NCI-H748 (cell line): ENCODE measurements around the gene TEAD2.
A peak's percentile ranks its signal among the peaks of the same experiment; 100 is the strongest.

Source experiments
- DNase-seq: peaks from one replicate; lab custom pipeline; 2025; ENCODE audit not compliant: unreplicated experiment; lab: John Stamatoyannopoulos, UW

TEAD2 gene

GRCh38 chr19:49348305-49349189 is 13.7 kb downstream of the TEAD2 start:
- DNase-seq = no peak

GRCh38 chr19:49347835-49348234 is 14.4 kb downstream of the TEAD2 start:
- no peak for DNase-seq

GRCh38 chr19:49347191-49347590 is 15.0 kb downstream of the TEAD2 start:
- DNase-seq = no peak

- peak; percentile 57 for DNase-seq
These were observed 17.5 kb downstream of the TEAD2 start for GRCh38 chr19:49344505-49345423.

GRCh38 chr19:49343123-49343522 is 19.1 kb downstream of the TEAD2 start:
- no peak for DNase-seq

- no peak for DNase-seq
These were observed 19.9 kb downstream of the TEAD2 start for GRCh38 chr19:49342291-49342721.

GRCh38 chr19:49340865-49341718 is 21.1 kb downstream of the TEAD2 start:
- DNase-seq = no peak

- DNase-seq = peak; percentile 73
These were observed 21.9 kb downstream of the TEAD2 start for GRCh38 chr19:49340069-49340864.

- DNase-seq = peak; percentile 92
These were observed 22.7 kb downstream of the TEAD2 start for GRCh38 chr19:49339301-49340068.

GRCh38 chr19:49338691-49339300 is 23.4 kb downstream of the TEAD2 start:
- DNase-seq = peak; percentile 84

- DNase-seq = no peak
These were observed 24.1 kb downstream of the TEAD2 start for GRCh38 chr19:49338023-49338677.

- DNase-seq = no peak
These were observed 24.8 kb downstream of the TEAD2 start for GRCh38 chr19:49337267-49338022.

GRCh38 chr19:49336482-49337266 is 25.5 kb downstream of the TEAD2 start:
- no peak for DNase-seq

GRCh38 chr19:49335784-49336481 is 26.3 kb downstream of the TEAD2 start:
- no peak for DNase-seq

- DNase-seq = no peak
These were observed 27.0 kb downstream of the TEAD2 start, which contains the start of gene CD37 for GRCh38 chr19:49335071-49335783. Gene CD37 (plus strand): TSS chr19:49335406. CDS start chr19:49335541, 135 bp downstream.
